Measurements from ENCODE around the gene SHOC2. TPM values are rescaled to one million over a fixed set of nuclear protein-coding genes. Genes with fewer than 3 reads are reported as not detected.
A peak's percentile ranks its signal among the peaks of the same experiment; 100 is the strongest.

SHOC2 gene
- polyA plus RNA-seq, 1 donor from 2014 or later, result 105 TPM

DNA sequence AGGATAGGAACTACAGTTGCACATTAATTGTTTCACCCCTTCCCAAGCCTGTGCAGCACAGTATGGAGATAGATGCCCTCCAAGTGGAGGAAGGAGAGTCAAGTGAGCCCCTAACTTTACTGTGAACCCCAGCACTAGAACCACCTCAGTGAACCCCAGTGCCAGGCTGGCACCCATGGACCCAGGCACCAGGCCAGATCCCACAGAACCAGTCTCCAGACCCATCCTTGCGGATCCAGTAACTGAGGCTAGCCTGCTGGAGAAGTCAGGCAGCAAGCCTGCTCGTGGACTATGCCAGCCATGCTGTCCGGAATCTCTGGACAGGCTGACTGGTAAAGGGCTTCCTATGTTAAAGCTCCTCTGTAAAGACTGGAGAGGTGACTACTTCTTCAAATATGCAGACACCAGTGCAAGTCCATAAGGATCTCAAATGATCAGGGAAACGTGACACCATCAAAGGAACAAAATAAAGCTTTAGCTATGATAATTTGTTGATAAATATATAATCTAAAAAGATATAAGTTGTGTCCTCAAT lies 27.7 kb downstream of the SHOC2 start:
- Mint-ChIP-seq H3K36me3 (peaks cover 30% of the 10 kb centered on the region), H3K27me3 (no peaks in the 10 kb centered on the region), H3K27ac (no peak overlapping the region), H3K4me1 (peaks cover 50 to 72% (median 53%) of the 10 kb centered on the region in 3 donors), H3K4me3 (no peak overlapping the region), H3K9me3 (peaks cover 0 to 4% (median 0%) of the 10 kb centered on the region in 3 donors)

GRCh38 chr10:110951381-110951780 lies 32.0 kb downstream of the SHOC2 start:
- peaks cover 25% of the 10 kb centered on the region for H3K36me3 Mint-ChIP-seq
- H3K9me3 Mint-ChIP-seq, result peaks cover 0 to 2% (median 0%) of the 10 kb centered on the region in 3 donors
- no peak overlapping the region for H3K27ac Mint-ChIP-seq
- H3K27me3 Mint-ChIP-seq, result no peaks in the 10 kb centered on the region
- H3K4me1 Mint-ChIP-seq, result peaks cover 38 to 61% (median 47%) of the 10 kb centered on the region in 3 donors
- H3K4me3 Mint-ChIP-seq, result no peak overlapping the region

GRCh38 chr10:110957606-110958005 lies 38.2 kb downstream of the SHOC2 start:
- Mint-ChIP-seq H3K27me3 (no peaks in the 10 kb centered on the region), H3K27ac (no peak overlapping the region), H3K9me3 (peaks cover 0 to 1% (median 0%) of the 10 kb centered on the region in 3 donors), H3K4me1 (peaks cover 53 to 72% (median 58%) of the 10 kb centered on the region in 3 donors), H3K36me3 (peaks cover 15% of the 10 kb centered on the region), H3K4me3 (peak overlapping the region in 2 of 4 donors; percentile 2 to 66)

- no peak overlapping the region for H3K4me3 Mint-ChIP-seq
- peak overlapping the region in 1 of 3 donors; percentile 55 for H3K27ac Mint-ChIP-seq
- peaks cover 61 to 74% (median 63%) of the 10 kb centered on the region in 3 donors for H3K4me1 Mint-ChIP-seq
- peaks cover 14% of the 10 kb centered on the region for H3K36me3 Mint-ChIP-seq
- no peaks in the 10 kb centered on the region for H3K9me3 Mint-ChIP-seq
- H3K27me3 Mint-ChIP-seq, result no peaks in the 10 kb centered on the region
These were observed 40.3 kb downstream of the SHOC2 start for GRCh38 chr10:110959379-110960332.

DNA sequence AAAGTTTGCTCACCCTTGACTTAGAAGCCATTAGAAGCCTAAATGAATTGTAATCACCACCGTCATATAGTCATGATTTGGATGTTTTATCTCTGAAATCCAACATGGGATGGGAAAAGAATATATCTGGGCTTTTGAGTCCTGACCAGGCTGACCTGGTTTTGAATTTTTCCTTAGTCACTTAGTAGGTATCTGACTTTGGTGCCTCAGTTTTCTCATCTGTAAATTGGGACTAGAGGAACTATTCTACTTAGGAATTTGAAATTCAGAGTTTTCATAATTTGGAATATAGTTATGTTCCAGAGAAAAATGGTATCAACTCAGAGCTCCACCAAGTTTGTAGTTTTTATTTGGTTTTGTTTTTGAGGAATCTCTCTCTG lies 40.9 kb downstream of the SHOC2 start:
- Mint-ChIP-seq H3K4me3 (no peak overlapping the region), H3K9me3 (no peaks in the 10 kb centered on the region), H3K27ac (no peak overlapping the region), H3K27me3 (no peaks in the 10 kb centered on the region), H3K4me1 (peaks cover 59 to 69% (median 60%) of the 10 kb centered on the region in 3 donors), H3K36me3 (peaks cover 14% of the 10 kb centered on the region)

GRCh38 chr10:110962443-110962842 lies 43.0 kb downstream of the SHOC2 start:
- H3K27me3 Mint-ChIP-seq, result no peaks in the 10 kb centered on the region
- H3K9me3 Mint-ChIP-seq, result no peaks in the 10 kb centered on the region
- H3K27ac Mint-ChIP-seq, result peak overlapping the region in 2 of 3 donors; percentile 62 to 81
- H3K36me3 Mint-ChIP-seq, result peaks cover 11% of the 10 kb centered on the region
- peaks cover 54 to 61% (median 59%) of the 10 kb centered on the region in 3 donors for H3K4me1 Mint-ChIP-seq
- peak overlapping the region in 2 of 4 donors; percentile 15 to 56 for H3K4me3 Mint-ChIP-seq

GRCh38 chr10:110963162-110963561 lies 43.8 kb downstream of the SHOC2 start:
- peak overlapping the region in 1 of 4 donors; percentile 13 for H3K4me3 Mint-ChIP-seq
- H3K27me3 Mint-ChIP-seq, result no peaks in the 10 kb centered on the region
- peaks cover 52 to 59% (median 54%) of the 10 kb centered on the region in 3 donors for H3K4me1 Mint-ChIP-seq
- H3K9me3 Mint-ChIP-seq, result no peaks in the 10 kb centered on the region
- peaks cover 10% of the 10 kb centered on the region for H3K36me3 Mint-ChIP-seq
- H3K27ac Mint-ChIP-seq, result no peak overlapping the region

GRCh38 chr10:110964681-110965080 lies 45.3 kb downstream of the SHOC2 start:
- H3K4me1 Mint-ChIP-seq, result peaks cover 43 to 52% (median 50%) of the 10 kb centered on the region in 3 donors
- H3K36me3 Mint-ChIP-seq, result peaks cover 7% of the 10 kb centered on the region
- no peak overlapping the region for H3K27ac Mint-ChIP-seq
- H3K9me3 Mint-ChIP-seq, result no peaks in the 10 kb centered on the region
- no peaks in the 10 kb centered on the region for H3K27me3 Mint-ChIP-seq
- peak overlapping the region in 1 of 4 donors; percentile 42 for H3K4me3 Mint-ChIP-seq

- no peak overlapping the region for H3K27ac Mint-ChIP-seq
These were observed 45.8 kb downstream of the SHOC2 start for GRCh38 chr10:110965216-110965615.

GRCh38 chr10:110966146-110966545 lies 46.7 kb downstream of the SHOC2 start:
- Mint-ChIP-seq H3K9me3 (no peaks in the 10 kb centered on the region), H3K36me3 (peaks cover 9% of the 10 kb centered on the region), H3K27ac (no peak overlapping the region), H3K27me3 (no peaks in the 10 kb centered on the region), H3K4me1 (peaks cover 49 to 54% (median 51%) of the 10 kb centered on the region in 3 donors), H3K4me3 (no peak overlapping the region)

More at GRCh38 chr10:110965216-110965615, 45.8 kb downstream of the SHOC2 start:
- peaks cover 7% of the 10 kb centered on the region for H3K36me3 Mint-ChIP-seq
- H3K4me3 Mint-ChIP-seq, result no peak overlapping the region
- no peaks in the 10 kb centered on the region for H3K27me3 Mint-ChIP-seq
- H3K4me1 Mint-ChIP-seq, result peaks cover 42 to 51% (median 49%) of the 10 kb centered on the region in 3 donors
- no peaks in the 10 kb centered on the region for H3K9me3 Mint-ChIP-seq

DNA sequence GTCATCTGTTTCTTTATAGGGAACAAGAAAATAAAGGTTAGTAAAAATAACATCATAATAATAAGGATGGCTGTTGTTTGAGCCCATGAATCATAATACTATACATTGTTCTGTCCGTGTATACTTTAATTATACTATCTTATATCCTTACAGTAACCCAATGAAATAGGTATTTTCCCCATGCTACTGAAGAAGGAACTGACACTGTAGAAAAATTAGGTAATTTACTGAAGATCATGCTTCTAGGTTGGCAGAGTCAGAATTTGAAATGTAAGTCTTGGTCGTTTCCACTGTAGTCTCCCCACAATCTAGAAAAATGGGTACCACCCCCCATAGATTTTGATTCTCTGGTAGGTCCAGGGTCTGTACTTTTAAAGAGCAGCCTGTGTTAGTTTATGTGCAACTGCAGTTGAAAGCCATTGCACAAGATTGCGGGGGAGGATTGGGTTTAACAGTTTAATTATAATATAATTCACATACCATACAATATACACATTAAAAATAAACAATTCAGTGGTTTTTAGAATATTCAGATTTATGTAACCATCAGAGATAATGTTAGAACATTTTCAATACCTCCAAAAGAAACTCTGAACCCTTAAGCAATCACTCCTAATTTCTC lies 47.7 kb downstream of the SHOC2 start:
- Mint-ChIP-seq H3K4me3 (no peak overlapping the region), H3K9me3 (no peaks in the 10 kb centered on the region), H3K27ac (no peak overlapping the region), H3K4me1 (peaks cover 47 to 54% (median 54%) of the 10 kb centered on the region in 3 donors), H3K36me3 (peaks cover 9% of the 10 kb centered on the region), H3K27me3 (no peaks in the 10 kb centered on the region)

DNA sequence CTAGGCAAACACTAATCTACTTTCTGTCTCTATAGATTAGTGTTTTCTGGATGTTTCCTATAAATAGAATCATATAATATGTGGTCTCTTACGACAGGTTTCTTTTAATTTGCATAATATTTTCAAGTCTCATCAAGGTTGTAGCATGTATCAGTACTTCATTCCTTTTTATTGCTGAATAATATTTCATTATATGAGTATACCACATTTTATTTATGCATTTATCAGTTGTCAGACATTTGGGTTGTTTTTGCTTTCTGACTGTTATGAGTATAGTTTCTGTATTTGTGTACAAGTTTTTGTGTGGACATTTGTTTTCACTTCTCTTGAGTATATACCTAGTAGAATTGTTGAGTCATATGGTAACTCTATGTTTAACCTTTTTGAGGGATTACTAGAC lies 48.2 kb downstream of the SHOC2 start:
- H3K9me3 Mint-ChIP-seq, result no peaks in the 10 kb centered on the region
- H3K27ac Mint-ChIP-seq, result peak overlapping the region in 2 of 3 donors; percentile 6 to 41
- peaks cover 47 to 55% (median 54%) of the 10 kb centered on the region in 3 donors for H3K4me1 Mint-ChIP-seq
- peak overlapping the region in 1 of 4 donors; percentile 59 for H3K4me3 Mint-ChIP-seq
- H3K36me3 Mint-ChIP-seq, result peaks cover 9% of the 10 kb centered on the region
- no peaks in the 10 kb centered on the region for H3K27me3 Mint-ChIP-seq

DNA sequence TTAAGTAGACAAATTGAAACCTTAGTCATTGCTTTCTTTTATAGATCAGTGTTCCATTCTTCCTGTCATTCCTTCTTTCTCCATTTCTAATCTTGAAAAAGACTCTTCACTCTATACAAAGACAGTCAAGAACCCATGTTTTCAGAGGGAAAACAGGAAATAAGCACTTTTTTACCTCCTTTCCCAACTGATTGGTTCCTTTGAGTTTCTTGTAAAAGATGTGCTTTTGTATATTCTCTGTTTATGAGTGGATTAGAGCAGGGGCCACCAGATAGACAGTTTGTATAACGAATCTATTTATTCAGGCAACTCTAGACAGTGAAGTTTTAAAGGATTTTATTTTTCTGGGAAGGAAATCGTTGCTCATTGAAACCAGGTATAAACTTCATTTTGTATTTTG lies 49.8 kb downstream of the SHOC2 start:
- peaks cover 52 to 53% (median 53%) of the 10 kb centered on the region in 3 donors for H3K4me1 Mint-ChIP-seq
- H3K27me3 Mint-ChIP-seq, result no peaks in the 10 kb centered on the region
- H3K36me3 Mint-ChIP-seq, result peaks cover 9% of the 10 kb centered on the region
- no peaks in the 10 kb centered on the region for H3K9me3 Mint-ChIP-seq
- peak overlapping the region in 1 of 4 donors; percentile 53 for H3K4me3 Mint-ChIP-seq
- H3K27ac Mint-ChIP-seq, result peak overlapping the region in 1 of 3 donors; percentile 28

DNA sequence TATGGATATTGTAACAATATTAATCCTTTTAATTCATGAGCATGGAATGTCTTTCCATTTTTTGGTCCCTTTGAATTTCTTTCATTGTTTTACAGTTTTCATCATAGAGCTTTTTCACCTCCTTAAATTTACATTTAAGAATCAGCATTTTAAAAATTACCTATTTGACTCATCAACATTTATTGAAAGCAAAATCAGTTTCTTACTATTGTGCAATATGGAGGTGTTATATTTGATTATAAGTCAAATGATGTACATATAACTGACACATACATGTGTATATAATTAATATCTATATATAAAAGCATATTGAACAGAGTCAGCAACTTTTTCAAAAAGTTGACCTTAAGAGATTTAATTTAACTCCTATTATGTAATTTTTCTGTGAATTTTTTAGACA lies 52.2 kb downstream of the SHOC2 start:
- H3K9me3 Mint-ChIP-seq, result no peaks in the 10 kb centered on the region
- no peak overlapping the region for H3K4me3 Mint-ChIP-seq
- H3K27ac Mint-ChIP-seq, result no peak overlapping the region

More for the DNA sequence above, 52.2 kb downstream of the SHOC2 start:
- H3K36me3 Mint-ChIP-seq, result peaks cover 6% of the 10 kb centered on the region
- no peaks in the 10 kb centered on the region for H3K27me3 Mint-ChIP-seq
- H3K4me1 Mint-ChIP-seq, result peaks cover 43 to 60% (median 46%) of the 10 kb centered on the region in 3 donors
